Vagina (tissue), 2 donors: Measurements from ENCODE around the gene ERFE.

ENCODE experiments used
- POLR2A ChIP-seq, 2 donors: fragments of 450-650 bp; IDR thresholded peaks; one replicate each; pipeline ENCODE4 v1.6.1; 2017; ENCODE audit warnings: antibody characterized with exemption in 2 of 2, mild to moderate bottlenecking in 2 of 2, moderate library complexity in 2 of 2
- POLR2AphosphoS5 ChIP-seq, 2 donors: sonication (generic); formaldehyde crosslinking; IDR thresholded peaks; one replicate each; pipeline ENCODE4 v1.9.0; 2017; ENCODE audit warnings: antibody characterized with exemption in 2 of 2, mild to moderate bottlenecking in 2 of 2, low read depth in 1 of 2; ENCODE audit not compliant: insufficient read depth in 1 of 2
- TF ChIP-seq, protein P1 (sequence below), 3 experiments: fragments of 450-650 bp in 2 of 3; fragments of 200-600 bp in 1 of 3; sonication (generic) in 1 of 3; IDR thresholded peaks; one replicate each; pipeline ENCODE4 v1.5.1; 2017 to 2019; ENCODE audit warnings: antibody characterized with exemption in 3 of 3, mild to moderate bottlenecking in 2 of 3, moderate library complexity in 2 of 3

DNA sequence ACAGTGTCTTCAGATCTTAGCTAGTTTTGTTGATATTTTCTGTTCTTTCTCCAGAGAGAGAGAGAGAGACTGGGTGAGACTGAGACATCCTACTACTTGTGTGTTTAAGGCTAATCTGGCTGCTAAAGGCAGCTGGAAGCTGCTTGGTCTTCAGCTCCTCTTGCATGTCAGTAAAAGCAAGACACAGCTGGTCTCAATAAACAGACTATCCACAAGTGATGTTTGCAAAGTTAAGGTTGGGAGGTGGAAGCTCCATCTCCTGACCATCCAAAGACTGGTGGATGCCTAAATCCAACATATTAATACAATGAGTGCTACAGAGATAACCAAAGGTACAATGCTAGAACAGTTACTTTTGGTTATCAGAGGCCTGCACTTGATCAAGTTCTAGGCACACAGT, 17.8 kb downstream of the ERFE start:
- TF ChIP-seq, protein P1, sequence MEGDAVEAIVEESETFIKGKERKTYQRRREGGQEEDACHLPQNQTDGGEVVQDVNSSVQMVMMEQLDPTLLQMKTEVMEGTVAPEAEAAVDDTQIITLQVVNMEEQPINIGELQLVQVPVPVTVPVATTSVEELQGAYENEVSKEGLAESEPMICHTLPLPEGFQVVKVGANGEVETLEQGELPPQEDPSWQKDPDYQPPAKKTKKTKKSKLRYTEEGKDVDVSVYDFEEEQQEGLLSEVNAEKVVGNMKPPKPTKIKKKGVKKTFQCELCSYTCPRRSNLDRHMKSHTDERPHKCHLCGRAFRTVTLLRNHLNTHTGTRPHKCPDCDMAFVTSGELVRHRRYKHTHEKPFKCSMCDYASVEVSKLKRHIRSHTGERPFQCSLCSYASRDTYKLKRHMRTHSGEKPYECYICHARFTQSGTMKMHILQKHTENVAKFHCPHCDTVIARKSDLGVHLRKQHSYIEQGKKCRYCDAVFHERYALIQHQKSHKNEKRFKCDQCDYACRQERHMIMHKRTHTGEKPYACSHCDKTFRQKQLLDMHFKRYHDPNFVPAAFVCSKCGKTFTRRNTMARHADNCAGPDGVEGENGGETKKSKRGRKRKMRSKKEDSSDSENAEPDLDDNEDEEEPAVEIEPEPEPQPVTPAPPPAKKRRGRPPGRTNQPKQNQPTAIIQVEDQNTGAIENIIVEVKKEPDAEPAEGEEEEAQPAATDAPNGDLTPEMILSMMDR (IDR thresholded peaks at IDR 0.05), result no peak
- TF ChIP-seq POLR2AphosphoS5 (IDR thresholded peaks at IDR 0.05; ENCODE audit: insufficient read depth in 1 of 2, low read depth in 1 of 2) (no peak), POLR2A (IDR thresholded peaks at IDR 0.05) (no peak)
